Prostate gland (tissue), 2 donors: ENCODE data around the gene VPS50. TPM values are rescaled to one million over a fixed set of nuclear protein-coding genes. Genes with fewer than 3 reads are reported as not detected.
"Not testable (repeated sequence)": the region's sequence is repeated elsewhere in the genome, so short reads cannot be mapped to it uniquely, and the experiment has no call there.

Source experiments
- DNase-seq: peaks from one replicate; pipeline ENCODE4 v3.0.0-alpha.2; 2019; ENCODE audit warnings: low spot score
- H3K27ac ChIP-seq, 2 donors: fragments of 200-600 bp; sonication (generic); 2 replicates each; pipeline ENCODE4 v1.5.1; 2017 to 2019
- H3K27me3 ChIP-seq: fragments of 200-600 bp; sonication (generic); replicated peaks from 2 replicates; pipeline ENCODE4 v1.5.1; 2019; ENCODE audit not compliant: insufficient read depth
- H3K36me3 ChIP-seq, 2 donors: fragments of 200-600 bp; sonication (generic); 1 replicate in 1 of 2; 2 replicates in 1 of 2; pipeline versions ENCODE4 v1.5.1 to v1.8.1; 2017 to 2019
- H3K4me1 ChIP-seq: fragments of 200-600 bp; sonication (generic); replicated peaks from 2 replicates; pipeline ENCODE4 v1.5.1; 2019
- H3K4me3 ChIP-seq, 2 donors: fragments of 200-600 bp; sonication (generic); 2 replicates each; pipeline ENCODE4 v1.5.1; 2017 to 2019
- H3K9me3 ChIP-seq: fragments of 200-600 bp; sonication (generic); 2 replicates; pipeline ENCODE4 v1.5.1; 2017
- CTCF ChIP-seq, 4 experiments: fragments of 200-600 bp in 2 of 4; fragments of 450-650 bp in 2 of 4; sonication (generic) in 2 of 4; IDR thresholded peaks; 1 replicate in 3 of 4; 2 replicates in 1 of 4; pipeline ENCODE4 v1.5.1; 2016 to 2019; ENCODE audit warnings: antibody characterized with exemption in 4 of 4, mild to moderate bottlenecking in 2 of 4, moderate library complexity in 2 of 4
- POLR2A ChIP-seq: fragments of 450-650 bp; IDR thresholded peaks from one replicate; pipeline ENCODE4 v1.6.1; 2016; ENCODE audit warnings: antibody characterized with exemption, mild to moderate bottlenecking
- POLR2AphosphoS5 ChIP-seq: sonication (generic); formaldehyde crosslinking; IDR thresholded peaks from one replicate; pipeline ENCODE4 v1.6.1; 2017; ENCODE audit warnings: antibody characterized with exemption
- WGBS: methylation state at CpG from one replicate; pipeline ENCODE4 v1.1.5; 2018; 5-methylcytosine and 5-hydroxymethylcytosine counted together
- intact Hi-C: fragments of 100-400 bp; cut with DNase I; formaldehyde crosslinking; loops from one replicate; pipeline ENCODE4 v1.14.2; 2022
- total RNA-seq, 2 donors: library from RNA; depleted of rRNA; stranded (reverse); fragments of >200 nt; gene quantifications; one replicate each; pipeline ENCODE4 v1.1.0, GENCODE V29; 2016

The VPS50 gene
- total RNA-seq, 2 donors from 2014 or later: 14.1 to 20.6 TPM

DNA sequence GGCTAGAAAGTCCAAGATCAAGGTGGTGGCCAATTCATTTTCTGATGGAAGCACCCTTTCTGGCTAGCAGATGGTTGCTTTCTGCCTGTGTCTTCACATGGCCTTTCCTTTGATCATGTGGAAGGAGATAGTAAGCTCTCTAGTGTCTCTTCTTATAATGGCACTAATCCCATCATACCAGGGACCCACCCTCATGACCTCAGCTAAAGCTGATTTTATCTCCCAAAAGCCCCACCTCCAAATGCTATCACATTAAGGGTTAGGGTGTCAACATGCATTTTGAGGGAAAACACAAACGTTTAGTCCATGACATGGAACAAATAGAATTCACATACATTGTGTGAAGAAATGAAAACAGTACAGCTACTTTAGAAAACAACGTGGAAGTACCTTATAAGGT, 100.0 kb downstream of the VPS50 start:
- no peaks in the 10 kb centered on the region for H3K4me1 ChIP-seq
- H3K9me3 ChIP-seq: no peaks in the 10 kb centered on the region
- DNase-seq: no peak
- no peaks in the 10 kb centered on the region for H3K36me3 ChIP-seq
- intact Hi-C loops: no loop called here
- WGBS: 88% methylated on average over 2 of the region's 2 CpGs
- H3K27me3 ChIP-seq: no peaks in the 10 kb centered on the region
- H3K27ac ChIP-seq: no peak overlapping the region
- H3K4me3 ChIP-seq: no peak overlapping the region
- TF ChIP-seq POLR2A (no peak), POLR2AphosphoS5 (no peak), CTCF (IDR thresholded peaks at IDR 0.05) (no peak)

- no peaks in the 10 kb centered on the region for H3K9me3 ChIP-seq
- 43% methylated on average over 2 of the region's 2 CpGs for WGBS
- no peaks in the 10 kb centered on the region for H3K4me1 ChIP-seq
- H3K27ac ChIP-seq: no peak overlapping the region
- intact Hi-C loops: no loop called here
- no peak overlapping the region for H3K4me3 ChIP-seq
- H3K27me3 ChIP-seq: no peaks in the 10 kb centered on the region
- no peak for TF ChIP-seq CTCF (IDR thresholded peaks at IDR 0.05)
- TF ChIP-seq POLR2AphosphoS5: no peak
- TF ChIP-seq POLR2A: no peak
- no peak for DNase-seq
- H3K36me3 ChIP-seq: no peaks in the 10 kb centered on the region
Observed at GRCh38 chr7:93337052-93337451, 104.9 kb downstream of the VPS50 start.

- H3K36me3 ChIP-seq, H3K4me3 ChIP-seq, H3K9me3 ChIP-seq, H3K27me3 ChIP-seq, intact Hi-C loops, H3K27ac ChIP-seq, DNase-seq, H3K4me1 ChIP-seq: not testable (repeated sequence)
- 95% methylated on average over 13 of the region's 13 CpGs for WGBS
Observed at GRCh38 chr7:93342178-93342577, 110.0 kb downstream of the VPS50 start.

DNA sequence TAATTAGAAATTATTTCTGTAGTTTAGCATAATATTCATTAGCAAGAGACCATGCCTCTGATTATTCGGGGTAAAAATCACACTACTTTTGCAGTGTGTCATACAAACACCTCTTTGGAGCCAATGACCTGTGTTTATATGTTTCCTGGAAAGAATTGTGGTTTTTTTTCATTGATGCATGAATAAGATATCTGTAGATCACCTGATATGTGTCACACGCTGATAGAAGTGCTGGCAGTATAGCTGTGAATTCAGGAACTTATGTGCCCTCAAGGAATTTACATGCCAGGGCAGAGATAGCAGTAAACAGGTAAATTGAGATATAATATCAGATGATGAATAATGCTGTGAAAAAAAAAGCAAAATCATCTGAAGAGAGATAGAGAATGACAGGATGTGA, 118.2 kb downstream of the VPS50 start:
- TF ChIP-seq POLR2AphosphoS5 (no peak), CTCF (IDR thresholded peaks at IDR 0.05) (no peak), POLR2A (no peak)
- Histone ChIP-seq H3K9me3 (no peaks in the 10 kb centered on the region), H3K36me3 (no peaks in the 10 kb centered on the region), H3K4me1 (no peaks in the 10 kb centered on the region), H3K4me3 (no peak overlapping the region), H3K27ac (no peak overlapping the region), H3K27me3 (no peaks in the 10 kb centered on the region)
- no peak for DNase-seq
- WGBS: 82% methylated on average over 2 of the region's 2 CpGs
- intact Hi-C loops: no loop called here

DNA sequence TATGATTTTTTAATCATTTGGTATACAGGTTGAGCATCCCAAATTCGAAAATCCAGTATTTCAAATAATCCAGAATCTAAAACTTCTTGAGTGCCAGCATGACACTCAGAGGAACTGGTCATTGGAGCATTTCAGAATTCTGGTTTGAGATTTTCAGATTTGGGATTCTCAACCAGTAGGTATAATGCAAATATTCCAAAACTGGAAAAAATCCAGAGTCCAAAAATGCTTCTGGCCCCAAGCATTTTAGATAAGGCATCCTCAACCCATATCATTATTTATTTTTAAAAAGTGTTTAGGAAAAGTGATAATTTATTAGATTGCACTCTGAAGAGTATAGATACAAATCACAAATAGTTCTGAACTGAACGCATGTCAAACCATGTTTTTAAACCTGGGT, 120.7 kb downstream of the VPS50 start:
- H3K27me3 ChIP-seq: no peaks in the 10 kb centered on the region
- intact Hi-C loops: no loop called here
- H3K4me3 ChIP-seq: no peak overlapping the region
- H3K4me1 ChIP-seq: no peaks in the 10 kb centered on the region
- no peaks in the 10 kb centered on the region for H3K36me3 ChIP-seq
- no peaks in the 10 kb centered on the region for H3K9me3 ChIP-seq
- WGBS: 79% methylated on average over 2 of the region's 2 CpGs
- no peak for DNase-seq
- TF ChIP-seq POLR2A: no peak
- no peak for TF ChIP-seq CTCF (IDR thresholded peaks at IDR 0.05)
- TF ChIP-seq POLR2AphosphoS5: no peak
- no peak overlapping the region for H3K27ac ChIP-seq
